HG03039 (cell line): Measurements from ENCODE around the gene CHIT1.

ENCODE experiments used
- ATAC-seq: cut with Tn5 transposase; IDR thresholded peaks from one replicate; pipeline ENCODE4 v1.9.1; 2021; ENCODE audit warnings: mild to moderate bottlenecking, moderate library complexity; ENCODE audit not compliant: unreplicated experiment

The CHIT1 gene

DNA sequence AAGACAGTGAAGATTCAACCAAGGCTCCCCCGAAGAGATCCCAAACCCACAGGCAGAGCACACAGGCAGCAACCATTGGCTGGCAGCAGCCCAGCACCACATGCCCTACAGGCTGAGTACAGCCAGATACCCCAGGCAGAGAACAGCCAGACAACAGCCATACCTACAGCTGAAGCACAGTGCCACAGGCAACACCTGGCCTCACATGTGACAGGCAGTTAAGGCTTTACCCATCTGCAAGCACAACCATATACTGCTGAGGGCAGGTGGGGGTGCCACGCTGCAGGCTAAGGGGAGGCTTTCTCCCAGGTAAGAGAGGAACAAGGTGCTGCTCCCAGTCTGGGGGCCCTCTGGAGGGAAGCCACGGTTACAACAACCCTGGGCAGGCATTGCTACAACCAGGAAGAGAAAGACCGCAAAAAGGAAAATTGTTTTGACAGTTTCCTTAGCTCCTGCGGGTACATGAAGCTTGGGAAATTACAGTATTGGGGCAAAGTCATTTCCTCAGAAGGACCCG is 12.3 kb downstream of the CHIT1 start:
- no peak for ATAC-seq

GRCh38 chr1:203216274-203217138 is 13.0 kb downstream of the CHIT1 start:
- no peak for ATAC-seq

DNA sequence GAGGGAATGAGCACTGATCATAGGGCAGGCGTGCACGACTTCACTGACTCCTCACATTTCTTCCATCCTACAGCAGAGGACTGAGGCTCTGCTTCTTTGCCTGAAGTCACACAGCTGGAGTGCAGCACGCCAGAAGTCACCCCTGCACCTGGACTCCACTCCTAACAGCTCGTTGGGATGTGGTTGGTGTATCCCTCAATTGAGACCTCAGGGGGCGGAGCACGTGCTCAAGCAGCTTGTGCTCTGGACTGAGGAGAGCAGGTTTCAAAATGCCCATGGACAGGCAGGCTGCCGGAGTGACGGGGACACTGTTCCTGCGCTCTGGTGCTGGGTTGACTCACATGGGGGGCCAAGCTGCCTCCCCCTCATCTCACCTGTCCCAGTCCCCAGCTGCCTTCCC is 13.9 kb downstream of the CHIT1 start:
- ATAC-seq: no peak

- no peak for ATAC-seq
These were observed 14.6 kb downstream of the CHIT1 start for GRCh38 chr1:203214871-203215270.

- ATAC-seq: no peak
These were observed 16.3 kb downstream of the CHIT1 start for GRCh38 chr1:203213126-203213525.

GRCh38 chr1:203211812-203212211 is 17.7 kb downstream of the CHIT1 start:
- ATAC-seq: no peak

GRCh38 chr1:203210988-203211387 is 18.5 kb downstream of the CHIT1 start:
- no peak for ATAC-seq

- ATAC-seq: no peak
These were observed 19.1 kb downstream of the CHIT1 start for GRCh38 chr1:203210350-203210749.

- ATAC-seq: no peak
These were observed 21.3 kb downstream of the CHIT1 start for GRCh38 chr1:203208181-203208580.

DNA sequence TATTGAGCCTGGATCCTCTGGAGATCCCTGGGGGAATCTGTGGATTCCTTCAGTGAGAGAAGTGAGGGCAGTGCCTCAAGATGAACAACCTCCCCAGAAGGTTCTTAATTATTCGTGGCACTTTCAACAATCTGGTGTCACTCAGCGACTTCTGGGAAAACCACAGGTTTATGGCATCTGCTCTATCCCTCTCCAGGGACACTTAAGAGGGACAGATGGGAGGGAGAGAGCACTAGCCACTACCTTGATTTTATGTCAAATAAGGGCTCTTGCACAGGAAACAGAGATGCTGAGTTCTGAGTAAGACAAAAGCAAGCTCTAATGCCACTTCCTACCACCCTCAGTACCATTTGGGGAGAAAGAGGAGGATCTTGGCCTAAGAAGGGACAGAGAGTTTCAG is 21.7 kb downstream of the CHIT1 start:
- ATAC-seq: no peak

DNA sequence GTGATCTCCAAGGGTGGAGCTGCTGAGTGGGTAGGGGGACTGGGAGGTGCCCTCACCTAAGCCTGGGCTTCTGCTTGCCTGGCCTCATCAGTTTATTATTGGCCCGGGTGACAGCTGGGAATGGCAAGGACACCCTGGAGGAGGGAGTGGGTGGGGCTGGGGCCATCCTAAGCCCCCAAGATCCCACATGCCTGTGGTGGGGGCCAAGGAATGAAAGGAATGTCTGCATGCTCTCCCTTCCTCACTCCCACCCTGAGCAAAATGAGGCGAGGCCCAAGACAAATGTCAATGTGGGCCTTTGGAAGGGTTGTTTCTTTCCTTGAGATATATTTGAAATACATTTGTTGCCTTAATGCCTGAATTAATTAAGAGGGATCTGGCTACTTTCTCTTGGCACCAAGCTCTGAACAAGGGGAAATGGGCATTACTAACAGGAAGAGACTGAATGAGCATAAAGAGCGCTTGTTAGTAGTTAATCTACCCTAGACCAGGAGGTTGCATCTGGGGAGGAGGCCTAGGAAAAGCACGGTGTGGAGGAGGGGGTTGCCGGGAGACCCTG is 23.3 kb downstream of the CHIT1 start:
- no peak for ATAC-seq

DNA sequence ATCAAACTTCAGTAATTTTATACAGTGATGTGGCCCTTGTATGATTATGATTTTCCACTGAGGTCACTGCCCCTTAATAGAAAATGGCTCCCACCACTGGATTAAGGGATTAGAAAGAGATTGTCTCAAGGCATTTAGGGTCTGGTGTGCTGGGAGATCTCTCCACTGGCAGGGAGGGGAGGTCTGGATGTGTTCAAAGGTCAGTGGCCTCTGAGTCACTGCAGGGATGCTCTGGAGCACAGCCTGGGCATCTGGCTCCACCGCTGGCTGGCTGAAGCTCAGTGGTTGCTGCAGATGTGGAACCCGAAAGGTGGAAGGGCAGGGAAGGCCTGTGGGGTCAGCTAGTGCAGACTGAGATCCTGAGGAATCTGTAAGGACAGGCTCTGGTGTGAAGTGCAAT is 24.7 kb downstream of the CHIT1 start:
- no peak for ATAC-seq

DNA sequence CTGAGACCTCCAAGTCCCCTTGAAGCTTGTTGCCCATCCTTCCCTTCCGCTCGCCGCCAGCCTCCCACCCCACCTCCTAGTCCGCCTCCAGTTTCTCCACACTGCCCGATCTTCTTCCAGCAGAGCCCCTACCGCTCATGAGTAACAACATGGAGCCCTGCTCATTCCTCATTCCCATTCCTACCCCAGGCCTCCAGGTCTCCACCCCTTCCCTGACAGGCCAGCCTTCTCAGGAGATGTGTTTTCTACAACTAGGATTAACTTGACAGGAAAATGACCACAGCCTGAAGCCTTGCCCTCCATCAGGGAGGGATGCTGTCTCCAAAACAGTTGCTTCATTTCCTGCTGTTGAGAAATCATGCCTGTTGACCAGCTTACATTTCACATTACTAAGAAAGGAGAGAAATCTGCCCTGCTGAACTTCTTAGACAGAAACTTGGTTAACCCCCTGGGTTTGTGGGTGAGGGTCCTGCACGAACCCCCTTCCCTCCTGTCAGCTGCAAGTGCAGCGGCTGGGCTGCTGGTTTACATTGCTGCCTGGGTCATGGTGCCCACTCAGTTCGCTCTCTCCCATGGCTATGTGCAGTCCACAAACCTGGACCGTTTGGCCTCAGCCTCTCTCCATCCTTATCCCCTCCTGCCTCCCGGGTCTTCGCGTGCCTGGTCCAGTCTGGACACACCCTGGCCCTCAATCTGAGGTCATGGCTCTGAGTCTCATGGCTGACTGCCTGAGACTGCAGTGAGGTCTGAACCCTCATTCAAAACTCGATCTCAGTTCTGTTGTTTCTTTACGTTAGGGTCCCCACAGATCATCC is 26.8 kb downstream of the CHIT1 start:
- ATAC-seq: no peak

- ATAC-seq: no peak
These were observed 27.8 kb downstream of the CHIT1 start for GRCh38 chr1:203201516-203202205.

- no peak for ATAC-seq
These were observed 28.6 kb downstream of the CHIT1 start for GRCh38 chr1:203200916-203201315.

GRCh38 chr1:203199816-203200571 is 29.5 kb downstream of the CHIT1 start:
- ATAC-seq: no peak

DNA sequence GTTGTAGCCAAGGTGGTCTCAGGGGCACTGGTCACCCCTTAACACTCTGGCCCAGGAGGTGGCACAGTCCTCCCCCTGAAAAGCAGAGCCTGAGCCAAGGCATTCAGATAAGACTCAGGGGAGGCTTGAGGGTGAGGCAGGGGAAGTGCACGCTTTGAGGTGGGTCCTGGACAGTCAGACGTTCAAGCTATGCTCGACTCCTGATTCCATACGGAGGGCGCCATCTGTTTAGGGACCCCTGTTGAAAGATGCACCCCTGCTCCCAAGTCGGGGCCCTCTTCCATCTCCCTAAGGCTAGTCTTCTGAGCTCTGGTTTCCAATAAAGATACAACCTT is 30.0 kb downstream of the CHIT1 start:
- no peak for ATAC-seq

- no peak for ATAC-seq
These were observed 30.5 kb downstream of the CHIT1 start for GRCh38 chr1:203199002-203199401.

GRCh38 chr1:203197625-203198024 is 31.8 kb downstream of the CHIT1 start:
- ATAC-seq: no peak

- ATAC-seq: no peak
These were observed 33.1 kb downstream of the CHIT1 start for GRCh38 chr1:203196371-203196770.
